ENCODE measurements around the gene PLA2G15.

The PLA2G15 gene

DNA sequence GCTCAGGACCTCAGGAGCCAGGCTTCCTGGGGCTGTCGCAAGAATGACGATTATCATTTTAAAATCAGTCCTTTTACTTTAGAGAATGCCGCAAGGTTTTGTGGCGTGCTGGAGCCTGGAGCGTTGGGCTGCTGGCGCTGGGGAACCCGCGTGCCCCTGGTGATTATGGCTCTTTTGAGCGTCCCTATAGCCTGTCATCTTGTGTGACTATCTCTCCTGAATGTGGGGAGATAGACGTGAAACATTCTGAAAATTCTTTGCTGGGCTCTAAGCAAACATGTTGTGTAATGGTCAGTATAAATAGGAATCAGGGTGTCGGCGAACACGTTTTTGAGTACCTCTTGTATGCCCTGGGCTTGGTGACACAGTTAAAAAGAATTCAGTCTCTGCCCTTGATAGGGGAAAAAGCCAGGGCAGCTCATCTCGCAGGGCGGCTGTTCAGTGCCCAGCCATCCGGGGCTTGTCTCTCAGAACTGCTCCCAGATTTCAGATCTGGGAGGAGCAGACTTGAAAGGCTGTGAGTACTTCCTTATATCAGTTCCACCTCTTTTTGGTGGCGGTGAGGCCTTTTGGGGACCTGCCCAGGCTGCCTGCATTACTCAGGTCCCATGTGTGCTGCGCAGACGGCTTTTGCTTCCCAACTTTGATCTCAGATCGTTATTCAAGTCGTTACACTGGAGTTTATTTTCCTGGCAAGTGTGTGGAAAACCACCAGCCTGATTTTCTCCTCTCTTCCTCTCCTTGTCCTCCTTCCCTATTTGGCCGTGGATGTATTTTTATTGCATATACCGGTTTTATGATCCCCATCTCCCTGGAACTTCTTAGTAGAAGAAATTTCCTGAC lies 20.1 kb downstream of the PLA2G15 start:
- CTCF ChIA-PET = interaction anchor here (0.6 to 8.2 kb wide), 3 partner anchors 11 to 63 kb away, joined by 3 to 151 read pairs (median 7); no protein-coding TSS in a partner anchor
- POLR2A ChIA-PET = interaction anchor here (4.5 kb wide), 1 partner anchor 46 kb away, joined by 40 read pairs; the partner anchor contains the start of genes PRMT7 and SLC7A6OS
- peak overlapping the region; percentile 78 for H3K4me3 ChIP-seq (ENCODE audit: low read depth, low read length)

DNA sequence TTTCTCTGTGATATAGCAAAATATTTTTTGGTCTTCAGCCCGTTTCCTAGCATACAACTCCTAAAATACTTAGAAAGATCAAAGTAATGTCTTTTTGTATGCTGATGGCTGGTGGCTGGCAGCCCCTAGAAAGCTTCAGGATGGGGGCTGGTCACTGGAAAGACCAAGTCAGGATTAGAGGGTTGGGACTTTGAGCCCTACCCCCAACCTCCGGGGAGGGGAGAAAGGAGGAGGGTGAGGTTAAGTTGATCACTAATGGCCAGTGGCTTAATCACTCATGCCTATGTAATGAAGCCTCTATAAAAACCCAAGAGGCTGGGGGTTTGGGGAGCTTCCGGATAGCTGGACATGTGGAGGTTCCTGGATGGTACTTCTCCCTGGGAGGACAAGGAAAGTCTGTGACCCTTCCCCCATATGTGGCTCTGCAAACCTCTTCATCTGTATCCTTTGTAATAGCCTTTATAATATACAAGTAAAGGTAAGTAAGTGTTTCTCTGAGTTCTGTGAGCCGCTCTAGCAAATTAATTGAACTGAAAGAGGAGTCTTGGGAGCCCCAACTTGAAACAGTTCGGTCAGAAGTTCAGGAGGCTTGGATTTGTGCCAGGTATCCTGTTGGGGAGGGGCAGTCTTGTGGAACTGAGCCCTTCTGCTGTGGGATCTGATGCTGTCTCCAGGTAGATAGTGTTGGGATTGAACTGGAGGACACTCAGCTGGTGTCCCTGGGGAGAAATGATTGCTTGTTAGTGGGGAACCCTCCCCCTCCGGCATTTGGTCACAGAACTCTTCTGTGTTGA lies 22.6 kb downstream of the PLA2G15 start:
- peaks cover 17% of the 10 kb centered on the region for H3K4me1 ChIP-seq (ENCODE audit: control insufficient read depth, insufficient read depth, low read length)
- H3K4me3 ChIP-seq (ENCODE audit: low read depth, low read length) = no peak overlapping the region
- no peak overlapping the region for H3K27ac ChIP-seq (ENCODE audit: extremely low read depth, low read depth, low read length)
- peaks cover 0 to 11% of the 10 kb centered on the region in 2 experiments; a peak in 2 of 3 replicates for H3K36me3 ChIP-seq (ENCODE audit: control insufficient read depth in 2 of 2, insufficient read depth in 1 of 2, low read length in 2 of 2)
- no peaks in the 10 kb centered on the region for H3K9me3 ChIP-seq (ENCODE audit: control insufficient read depth, insufficient read depth, low read depth, low read length)
- POLR2A ChIA-PET = interaction anchor here (0.8 kb wide), 1 partner anchor 43 kb away, joined by 3 read pairs; the partner anchor contains the start of genes PRMT7 and SLC7A6OS
- CTCF ChIA-PET = interaction anchor here (2.5 kb wide), 1 partner anchor 61 kb away, joined by 9 read pairs; no protein-coding TSS in a partner anchor
- TF ChIP-seq, protein P1, sequence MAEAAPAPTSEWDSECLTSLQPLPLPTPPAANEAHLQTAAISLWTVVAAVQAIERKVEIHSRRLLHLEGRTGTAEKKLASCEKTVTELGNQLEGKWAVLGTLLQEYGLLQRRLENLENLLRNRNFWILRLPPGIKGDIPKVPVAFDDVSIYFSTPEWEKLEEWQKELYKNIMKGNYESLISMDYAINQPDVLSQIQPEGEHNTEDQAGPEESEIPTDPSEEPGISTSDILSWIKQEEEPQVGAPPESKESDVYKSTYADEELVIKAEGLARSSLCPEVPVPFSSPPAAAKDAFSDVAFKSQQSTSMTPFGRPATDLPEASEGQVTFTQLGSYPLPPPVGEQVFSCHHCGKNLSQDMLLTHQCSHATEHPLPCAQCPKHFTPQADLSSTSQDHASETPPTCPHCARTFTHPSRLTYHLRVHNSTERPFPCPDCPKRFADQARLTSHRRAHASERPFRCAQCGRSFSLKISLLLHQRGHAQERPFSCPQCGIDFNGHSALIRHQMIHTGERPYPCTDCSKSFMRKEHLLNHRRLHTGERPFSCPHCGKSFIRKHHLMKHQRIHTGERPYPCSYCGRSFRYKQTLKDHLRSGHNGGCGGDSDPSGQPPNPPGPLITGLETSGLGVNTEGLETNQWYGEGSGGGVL (tag by site-specific recombination; IDR thresholded peaks at IDR 0.05) = peak; percentile 20; the same call in 1 of the 2 replicates
- TF ChIP-seq ZNF785 (tag by site-specific recombination; IDR thresholded peaks at IDR 0.05) (no peak), ZNF555 (tag by site-specific recombination; conservative IDR thresholded peaks at IDR 0.05) (no peak), SP2 (tag by site-specific recombination; IDR thresholded peaks at IDR 0.05) (peak; percentile 26; the same call in 1 of the 2 replicates)
- TF ChIP-seq, protein P2, sequence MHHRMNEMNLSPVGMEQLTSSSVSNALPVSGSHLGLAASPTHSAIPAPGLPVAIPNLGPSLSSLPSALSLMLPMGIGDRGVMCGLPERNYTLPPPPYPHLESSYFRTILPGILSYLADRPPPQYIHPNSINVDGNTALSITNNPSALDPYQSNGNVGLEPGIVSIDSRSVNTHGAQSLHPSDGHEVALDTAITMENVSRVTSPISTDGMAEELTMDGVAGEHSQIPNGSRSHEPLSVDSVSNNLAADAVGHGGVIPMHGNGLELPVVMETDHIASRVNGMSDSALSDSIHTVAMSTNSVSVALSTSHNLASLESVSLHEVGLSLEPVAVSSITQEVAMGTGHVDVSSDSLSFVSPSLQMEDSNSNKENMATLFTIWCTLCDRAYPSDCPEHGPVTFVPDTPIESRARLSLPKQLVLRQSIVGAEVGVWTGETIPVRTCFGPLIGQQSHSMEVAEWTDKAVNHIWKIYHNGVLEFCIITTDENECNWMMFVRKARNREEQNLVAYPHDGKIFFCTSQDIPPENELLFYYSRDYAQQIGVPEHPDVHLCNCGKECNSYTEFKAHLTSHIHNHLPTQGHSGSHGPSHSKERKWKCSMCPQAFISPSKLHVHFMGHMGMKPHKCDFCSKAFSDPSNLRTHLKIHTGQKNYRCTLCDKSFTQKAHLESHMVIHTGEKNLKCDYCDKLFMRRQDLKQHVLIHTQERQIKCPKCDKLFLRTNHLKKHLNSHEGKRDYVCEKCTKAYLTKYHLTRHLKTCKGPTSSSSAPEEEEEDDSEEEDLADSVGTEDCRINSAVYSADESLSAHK (tag by site-specific recombination; IDR thresholded peaks at IDR 0.05) = peak; percentile 88
- TF ChIP-seq, protein P3, sequence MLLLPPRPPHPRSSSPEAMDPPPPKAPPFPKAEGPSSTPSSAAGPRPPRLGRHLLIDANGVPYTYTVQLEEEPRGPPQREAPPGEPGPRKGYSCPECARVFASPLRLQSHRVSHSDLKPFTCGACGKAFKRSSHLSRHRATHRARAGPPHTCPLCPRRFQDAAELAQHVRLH (tag by site-specific recombination; IDR thresholded peaks at IDR 0.05) = no peak

More for the DNA sequence above, 20.1 kb downstream of the PLA2G15 start:
- peak overlapping the region; percentile 87 for H3K27ac ChIP-seq (ENCODE audit: extremely low read depth, low read depth, low read length)
- H3K36me3 ChIP-seq (ENCODE audit: control insufficient read depth in 2 of 2, insufficient read depth in 1 of 2, low read length in 2 of 2) = peaks cover 0 to 2% of the 10 kb centered on the region in 2 experiments; a peak in 2 of 3 replicates
- TF ChIP-seq TCF7L2 (IDR thresholded peaks at IDR 0.05; ENCODE audit: borderline replicate concordance, low read depth, low read length) (peak; percentile 58; the same call in 1 of the 2 replicates), SP3 (tag by site-specific recombination; IDR thresholded peaks at IDR 0.05) (no peak), ZNF341 (tag by site-specific recombination; IDR thresholded peaks at IDR 0.05; ENCODE audit: low read depth) (peak; percentile 39; the same call in 1 of the 2 replicates), ZNF610 (tag by site-specific recombination; IDR thresholded peaks at IDR 0.05; ENCODE audit: borderline replicate concordance) (no peak), ZNF571 (tag by site-specific recombination; IDR thresholded peaks at IDR 0.05) (no peak), ZBTB17 (tag by site-specific recombination; IDR thresholded peaks at IDR 0.05) (peak; percentile 57; the same call in 1 of the 2 replicates), ZNF175 (tag by site-specific recombination; IDR thresholded peaks at IDR 0.05) (no peak), ZNF112 (tag by site-specific recombination; IDR thresholded peaks at IDR 0.05) (no peak), ZNF335 (tag by site-specific recombination; conservative IDR thresholded peaks at IDR 0.05) (peak; percentile 77), ZSCAN30 (tag by site-specific recombination; IDR thresholded peaks at IDR 0.05) (no peak), ZNF558 (tag by site-specific recombination; IDR thresholded peaks at IDR 0.05) (no peak), SP2 (tag by site-specific recombination; IDR thresholded peaks at IDR 0.05) (peak; percentile 58), KLF7 (tag by site-specific recombination; IDR thresholded peaks at IDR 0.05; ENCODE audit: borderline replicate concordance) (0 out of 2 replicates have a peak, but pooled peaks have one; percentile 3)
- TF ChIP-seq, protein P4, sequence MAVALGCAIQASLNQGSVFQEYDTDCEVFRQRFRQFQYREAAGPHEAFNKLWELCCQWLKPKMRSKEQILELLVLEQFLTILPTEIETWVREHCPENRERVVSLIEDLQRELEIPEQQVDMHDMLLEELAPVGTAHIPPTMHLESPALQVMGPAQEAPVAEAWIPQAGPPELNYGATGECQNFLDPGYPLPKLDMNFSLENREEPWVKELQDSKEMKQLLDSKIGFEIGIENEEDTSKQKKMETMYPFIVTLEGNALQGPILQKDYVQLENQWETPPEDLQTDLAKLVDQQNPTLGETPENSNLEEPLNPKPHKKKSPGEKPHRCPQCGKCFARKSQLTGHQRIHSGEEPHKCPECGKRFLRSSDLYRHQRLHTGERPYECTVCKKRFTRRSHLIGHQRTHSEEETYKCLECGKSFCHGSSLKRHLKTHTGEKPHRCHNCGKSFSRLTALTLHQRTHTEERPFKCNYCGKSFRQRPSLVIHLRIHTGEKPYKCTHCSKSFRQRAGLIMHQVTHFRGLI (tag by site-specific recombination; IDR thresholded peaks at IDR 0.05) = peak; percentile 24; the same call in 1 of the 2 replicates
- TF ChIP-seq, protein P5, sequence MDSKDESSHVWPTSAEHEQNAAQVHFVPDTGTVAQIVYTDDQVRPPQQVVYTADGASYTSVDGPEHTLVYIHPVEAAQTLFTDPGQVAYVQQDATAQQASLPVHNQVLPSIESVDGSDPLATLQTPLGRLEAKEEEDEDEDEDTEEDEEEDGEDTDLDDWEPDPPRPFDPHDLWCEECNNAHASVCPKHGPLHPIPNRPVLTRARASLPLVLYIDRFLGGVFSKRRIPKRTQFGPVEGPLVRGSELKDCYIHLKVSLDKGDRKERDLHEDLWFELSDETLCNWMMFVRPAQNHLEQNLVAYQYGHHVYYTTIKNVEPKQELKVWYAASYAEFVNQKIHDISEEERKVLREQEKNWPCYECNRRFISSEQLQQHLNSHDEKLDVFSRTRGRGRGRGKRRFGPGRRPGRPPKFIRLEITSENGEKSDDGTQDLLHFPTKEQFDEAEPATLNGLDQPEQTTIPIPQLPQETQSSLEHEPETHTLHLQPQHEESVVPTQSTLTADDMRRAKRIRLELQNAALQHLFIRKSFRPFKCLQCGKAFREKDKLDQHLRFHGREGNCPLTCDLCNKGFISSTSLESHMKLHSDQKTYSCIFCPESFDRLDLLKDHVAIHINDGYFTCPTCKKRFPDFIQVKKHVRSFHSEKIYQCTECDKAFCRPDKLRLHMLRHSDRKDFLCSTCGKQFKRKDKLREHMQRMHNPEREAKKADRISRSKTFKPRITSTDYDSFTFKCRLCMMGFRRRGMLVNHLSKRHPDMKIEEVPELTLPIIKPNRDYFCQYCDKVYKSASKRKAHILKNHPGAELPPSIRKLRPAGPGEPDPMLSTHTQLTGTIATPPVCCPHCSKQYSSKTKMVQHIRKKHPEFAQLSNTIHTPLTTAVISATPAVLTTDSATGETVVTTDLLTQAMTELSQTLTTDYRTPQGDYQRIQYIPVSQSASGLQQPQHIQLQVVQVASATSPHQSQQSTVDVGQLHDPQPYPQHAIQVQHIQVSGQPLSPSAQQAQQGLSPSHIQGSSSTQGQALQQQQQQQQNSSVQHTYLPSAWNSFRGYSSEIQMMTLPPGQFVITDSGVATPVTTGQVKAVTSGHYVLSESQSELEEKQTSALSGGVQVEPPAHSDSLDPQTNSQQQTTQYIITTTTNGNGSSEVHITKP (tag by site-specific recombination; IDR thresholded peaks at IDR 0.05) = peak; percentile 79
- TF ChIP-seq, protein P2 (tag by site-specific recombination; IDR thresholded peaks at IDR 0.05) = 0 out of 2 replicates have a peak, but pooled peaks have one; percentile 36
- H3K9me3 ChIP-seq (ENCODE audit: control insufficient read depth, insufficient read depth, low read depth, low read length) = no peaks in the 10 kb centered on the region
- H3K4me1 ChIP-seq (ENCODE audit: control insufficient read depth, insufficient read depth, low read length) = peaks cover 17% of the 10 kb centered on the region

Measured in HEK293 (cell line).